Measurements from ENCODE around the gene TM4SF1.
"Not testable (repeated sequence)": the region's sequence is repeated elsewhere in the genome, so short reads cannot be mapped to it uniquely, and the experiment has no call there.

Gene TM4SF1

GRCh38 chr3:149340310-149340933, 37.0 kb downstream of the TM4SF1 start:
- Histone ChIP-seq H3K23ac (ENCODE audit: low read length) (no peak overlapping the region), H3K36me3 (ENCODE audit: control insufficient read depth, insufficient read depth, low read length) (no peaks in the 10 kb centered on the region), H3K4me3 (ENCODE audit: low read length) (no peak overlapping the region), H3K9ac (ENCODE audit: low read length) (no peak overlapping the region), H3K4me1 (ENCODE audit: control insufficient read depth, low read depth, low read length) (peaks cover 6% of the 10 kb centered on the region), H2BK15ac (replicated peaks; ENCODE audit: low read depth) (no peak overlapping the region), H3K4me2 (ENCODE audit: low read length) (no peak overlapping the region), H3K79me1 (ENCODE audit: low read length) (no peaks in the 10 kb centered on the region), H3K27ac (ENCODE audit: low read depth, low read length) (no peak overlapping the region), H4K5ac (ENCODE audit: low read length) (no peak overlapping the region), H3K4ac (ENCODE audit: low read depth, low read length) (no peak overlapping the region), H3K18ac (ENCODE audit: low read length) (peak overlapping the region; percentile 68), H2BK5ac (ENCODE audit: low read length) (no peak overlapping the region), H3K79me2 (ENCODE audit: control insufficient read depth, insufficient read depth, low read length) (no peaks in the 10 kb centered on the region), H2BK120ac (ENCODE audit: low read depth, low read length) (peak overlapping the region; percentile 45), H4K8ac (ENCODE audit: low read depth, low read length) (no peak overlapping the region), H3K27me3 (ENCODE audit: insufficient read depth, low read length, poor library complexity) (no peaks in the 10 kb centered on the region), H2AK5ac (ENCODE audit: low read length) (no peak overlapping the region), H3K56ac (ENCODE audit: low read length) (no peak overlapping the region)
- no CpG with 5 or more reads among the region's 1 CpG for WGBS (ENCODE audit: extremely low coverage, insufficient coverage, low lambda C conversion rate)
- DNase-seq: no peak

DNA sequence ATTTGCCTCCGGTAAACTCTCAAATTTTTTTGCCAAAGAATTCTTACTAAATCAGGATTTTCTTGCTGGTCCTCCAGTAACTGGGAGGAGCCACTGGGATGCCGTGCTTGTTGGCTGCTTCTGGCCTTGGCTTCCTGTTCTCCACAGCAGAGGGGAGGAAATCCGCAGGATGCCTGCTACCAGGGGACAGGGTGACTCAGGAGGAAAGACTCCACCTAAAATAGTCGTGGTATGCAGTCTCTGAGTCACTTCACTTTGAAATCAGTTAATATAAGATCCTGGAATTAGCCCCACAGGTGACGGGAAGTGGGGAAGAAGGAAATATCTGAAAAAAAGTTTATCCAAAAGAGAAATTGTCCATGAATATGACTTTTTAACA, 37.5 kb downstream of the TM4SF1 start:
- WGBS (ENCODE audit: extremely low coverage, insufficient coverage, low lambda C conversion rate): no CpG with 5 or more reads among the region's 5 CpGs
- no peak overlapping the region for H4K5ac ChIP-seq (ENCODE audit: low read length)
- H3K4ac ChIP-seq (ENCODE audit: low read depth, low read length): no peak overlapping the region
- H3K27me3 ChIP-seq (ENCODE audit: insufficient read depth, low read length, poor library complexity): no peaks in the 10 kb centered on the region
- H3K4me2 ChIP-seq (ENCODE audit: low read length): no peak overlapping the region
- H3K4me3 ChIP-seq (ENCODE audit: low read length): no peak overlapping the region
- peak; percentile 98 for DNase-seq
- H2AK5ac ChIP-seq (ENCODE audit: low read length): no peak overlapping the region
- no peak overlapping the region for H3K56ac ChIP-seq (ENCODE audit: low read length)
- no peaks in the 10 kb centered on the region for H3K79me1 ChIP-seq (ENCODE audit: low read length)
- no peak overlapping the region for H2BK15ac ChIP-seq (replicated peaks; ENCODE audit: low read depth)
- H3K18ac ChIP-seq (ENCODE audit: low read length): peak overlapping the region; percentile 39
- H4K8ac ChIP-seq (ENCODE audit: low read depth, low read length): no peak overlapping the region
- H2BK120ac ChIP-seq (ENCODE audit: low read depth, low read length): no peak overlapping the region
- no peaks in the 10 kb centered on the region for H3K79me2 ChIP-seq (ENCODE audit: control insufficient read depth, insufficient read depth, low read length)
- H2BK5ac ChIP-seq (ENCODE audit: low read length): no peak overlapping the region
- H3K9ac ChIP-seq (ENCODE audit: low read length): no peak overlapping the region
- H3K36me3 ChIP-seq (ENCODE audit: control insufficient read depth, insufficient read depth, low read length): no peaks in the 10 kb centered on the region
- no peak overlapping the region for H3K23ac ChIP-seq (ENCODE audit: low read length)
- no peak overlapping the region for H3K27ac ChIP-seq (ENCODE audit: low read depth, low read length)
- peaks cover 8% of the 10 kb centered on the region for H3K4me1 ChIP-seq (ENCODE audit: control insufficient read depth, low read depth, low read length)

- not testable (repeated sequence) for H3K56ac ChIP-seq (ENCODE audit: low read length); H2BK15ac ChIP-seq (replicated peaks; ENCODE audit: low read depth); H3K18ac ChIP-seq (ENCODE audit: low read length); H3K9ac ChIP-seq (ENCODE audit: low read length); DNase-seq; H4K5ac ChIP-seq (ENCODE audit: low read length); H3K79me2 ChIP-seq (ENCODE audit: control insufficient read depth, insufficient read depth, low read length); H3K79me1 ChIP-seq (ENCODE audit: low read length); H3K27ac ChIP-seq (ENCODE audit: low read depth, low read length); H4K8ac ChIP-seq (ENCODE audit: low read depth, low read length); H3K4me2 ChIP-seq (ENCODE audit: low read length); H3K36me3 ChIP-seq (ENCODE audit: control insufficient read depth, insufficient read depth, low read length); H2BK5ac ChIP-seq (ENCODE audit: low read length); H3K4me3 ChIP-seq (ENCODE audit: low read length); H3K4ac ChIP-seq (ENCODE audit: low read depth, low read length); H2AK5ac ChIP-seq (ENCODE audit: low read length); H3K23ac ChIP-seq (ENCODE audit: low read length); H3K27me3 ChIP-seq (ENCODE audit: insufficient read depth, low read length, poor library complexity); H2BK120ac ChIP-seq (ENCODE audit: low read depth, low read length); H3K4me1 ChIP-seq (ENCODE audit: control insufficient read depth, low read depth, low read length)
- no CpG with 5 or more reads among the region's 1 CpG for WGBS (ENCODE audit: extremely low coverage, insufficient coverage, low lambda C conversion rate)
These were observed 40.0 kb downstream of the TM4SF1 start for GRCh38 chr3:149337486-149337885.

GRCh38 chr3:149336925-149337324, 40.5 kb downstream of the TM4SF1 start:
- DNase-seq: no peak
- Histone ChIP-seq H3K27ac (ENCODE audit: low read depth, low read length) (no peak overlapping the region), H4K5ac (ENCODE audit: low read length) (no peak overlapping the region), H3K4me2 (ENCODE audit: low read length) (no peak overlapping the region), H3K23ac (ENCODE audit: low read length) (no peak overlapping the region), H2BK15ac (replicated peaks; ENCODE audit: low read depth) (no peak overlapping the region), H3K4me1 (ENCODE audit: control insufficient read depth, low read depth, low read length) (peaks cover 9% of the 10 kb centered on the region), H2BK5ac (ENCODE audit: low read length) (no peak overlapping the region), H3K56ac (ENCODE audit: low read length) (no peak overlapping the region), H3K18ac (ENCODE audit: low read length) (peak overlapping the region; percentile 18), H3K4ac (ENCODE audit: low read depth, low read length) (no peak overlapping the region), H2AK5ac (ENCODE audit: low read length) (no peak overlapping the region), H3K4me3 (ENCODE audit: low read length) (no peak overlapping the region), H3K79me2 (ENCODE audit: control insufficient read depth, insufficient read depth, low read length) (no peaks in the 10 kb centered on the region), H2BK120ac (ENCODE audit: low read depth, low read length) (no peak overlapping the region), H3K79me1 (ENCODE audit: low read length) (no peaks in the 10 kb centered on the region), H3K36me3 (ENCODE audit: control insufficient read depth, insufficient read depth, low read length) (no peaks in the 10 kb centered on the region), H4K8ac (ENCODE audit: low read depth, low read length) (no peak overlapping the region), H3K9ac (ENCODE audit: low read length) (no peak overlapping the region), H3K27me3 (ENCODE audit: insufficient read depth, low read length, poor library complexity) (no peaks in the 10 kb centered on the region)

- H3K4me2 ChIP-seq (ENCODE audit: low read length): no peak within 1 kb of the TSS
These were observed 44.1 kb downstream of the TM4SF1 start, which contains the start of gene TM4SF18 for GRCh38 chr3:149333176-149333859. Gene TM4SF18 (minus strand): TSS chr3:149333636. CDS start chr3:149333382, 254 bp downstream.

DNA sequence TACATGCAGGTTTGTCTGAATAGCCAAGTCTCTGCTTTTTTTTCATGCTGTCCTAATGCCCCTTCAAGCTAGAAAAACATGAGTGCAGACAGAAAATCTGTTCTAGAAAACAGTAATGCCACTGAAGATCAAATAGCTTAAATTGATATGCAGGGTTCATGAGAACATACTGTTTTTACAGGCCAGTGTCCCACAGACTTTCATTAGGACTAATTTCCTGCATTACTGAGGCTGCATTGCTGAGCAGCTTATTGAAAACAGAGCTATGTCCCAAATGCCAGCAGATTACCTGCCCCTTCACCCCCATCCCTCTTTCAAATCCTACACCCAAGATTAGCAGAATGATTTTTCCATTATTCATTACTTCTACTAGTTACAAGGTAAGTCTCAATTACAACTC, 44.7 kb downstream of the TM4SF1 start:
- H3K18ac ChIP-seq (ENCODE audit: low read length): no peak overlapping the region
- no peak overlapping the region for H2AK5ac ChIP-seq (ENCODE audit: low read length)
- H4K5ac ChIP-seq (ENCODE audit: low read length): no peak overlapping the region
- no peaks in the 10 kb centered on the region for H3K27me3 ChIP-seq (ENCODE audit: insufficient read depth, low read length, poor library complexity)
- H3K27ac ChIP-seq (ENCODE audit: low read depth, low read length): no peak overlapping the region
- H3K56ac ChIP-seq (ENCODE audit: low read length): peak overlapping the region; percentile 18
- H3K4ac ChIP-seq (ENCODE audit: low read depth, low read length): no peak overlapping the region
- no peaks in the 10 kb centered on the region for H3K79me1 ChIP-seq (ENCODE audit: low read length)
- no peak overlapping the region for H4K8ac ChIP-seq (ENCODE audit: low read depth, low read length)
- H3K4me3 ChIP-seq (ENCODE audit: low read length): no peak overlapping the region
- peaks cover 9% of the 10 kb centered on the region for H3K4me1 ChIP-seq (ENCODE audit: control insufficient read depth, low read depth, low read length)
- no peaks in the 10 kb centered on the region for H3K79me2 ChIP-seq (ENCODE audit: control insufficient read depth, insufficient read depth, low read length)
- H3K4me2 ChIP-seq (ENCODE audit: low read length): no peak overlapping the region
- no peaks in the 10 kb centered on the region for H3K36me3 ChIP-seq (ENCODE audit: control insufficient read depth, insufficient read depth, low read length)
- no peak overlapping the region for H2BK120ac ChIP-seq (ENCODE audit: low read depth, low read length)
- peak overlapping the region; percentile 64 for H2BK15ac ChIP-seq (replicated peaks; ENCODE audit: low read depth)
- no peak overlapping the region for H3K23ac ChIP-seq (ENCODE audit: low read length)
- no peak overlapping the region for H3K9ac ChIP-seq (ENCODE audit: low read length)
- H2BK5ac ChIP-seq (ENCODE audit: low read length): no peak overlapping the region
- peak; percentile 14 for DNase-seq

More at GRCh38 chr3:149333176-149333859, 44.1 kb downstream of the TM4SF1 start, which contains the start of gene TM4SF18:
- Histone ChIP-seq H3K18ac (ENCODE audit: low read length) (peak within 1 kb of the TSS; percentile 68), H3K79me2 (ENCODE audit: control insufficient read depth, insufficient read depth, low read length) (no peaks in the 10 kb centered on the region), H3K79me1 (ENCODE audit: low read length) (no peaks in the 10 kb centered on the region), H3K23ac (ENCODE audit: low read length) (no peak within 1 kb of the TSS), H4K5ac (ENCODE audit: low read length) (no peak within 1 kb of the TSS), H2BK5ac (ENCODE audit: low read length) (no peak within 1 kb of the TSS), H3K4me1 (ENCODE audit: control insufficient read depth, low read depth, low read length) (peaks cover 9% of the 10 kb centered on the region), H3K4ac (ENCODE audit: low read depth, low read length) (no peak within 1 kb of the TSS), H2BK120ac (ENCODE audit: low read depth, low read length) (peak within 1 kb of the TSS; percentile 45), H3K9ac (ENCODE audit: low read length) (no peak within 1 kb of the TSS), H2BK15ac (replicated peaks; ENCODE audit: low read depth) (peak within 1 kb of the TSS; percentile 78), H4K8ac (ENCODE audit: low read depth, low read length) (no peak within 1 kb of the TSS), H3K56ac (ENCODE audit: low read length) (peak within 1 kb of the TSS; percentile 18), H3K4me3 (ENCODE audit: low read length) (no peak within 1 kb of the TSS), H3K27me3 (ENCODE audit: insufficient read depth, low read length, poor library complexity) (no peaks in the 10 kb centered on the region), H3K27ac (ENCODE audit: low read depth, low read length) (no peak within 1 kb of the TSS), H2AK5ac (ENCODE audit: low read length) (no peak within 1 kb of the TSS), H3K36me3 (ENCODE audit: control insufficient read depth, insufficient read depth, low read length) (no peaks in the 10 kb centered on the region)
- no CpG with 5 or more reads among the region's 11 CpGs for WGBS (ENCODE audit: extremely low coverage, insufficient coverage, low lambda C conversion rate)
- DNase-seq: peak; percentile 16
